Chondrocyte (in vitro differentiated cells): ENCODE results near the gene HACD2. TPM values are rescaled to one million over a fixed set of nuclear protein-coding genes. Genes with fewer than 3 reads are reported as not detected.

Experiments
- DNase-seq: peaks from one replicate; pipeline ENCODE4 v3.0.0; 2021; ENCODE audit warnings: mixed read lengths, low spot score
- H3K27ac Mint-ChIP-seq: one replicate; pipeline ENCODE4 v1.8.0; 2021; ENCODE audit warnings: mild to moderate bottlenecking, moderate library complexity, mixed read lengths; ENCODE audit not compliant: unreplicated experiment
- H3K27me3 Mint-ChIP-seq: 2 replicates; pipeline ENCODE4 v1.8.0; 2021; ENCODE audit warnings: low read depth, mixed read lengths
- H3K36me3 Mint-ChIP-seq: 2 replicates; pipeline ENCODE4 v1.8.0; 2021; ENCODE audit warnings: low read depth, mixed read lengths
- H3K4me1 Mint-ChIP-seq: 2 replicates; pipeline ENCODE4 v1.8.0; 2021; ENCODE audit warnings: low read depth, mild to moderate bottlenecking, mixed read lengths
- H3K4me3 Mint-ChIP-seq: one replicate; pipeline ENCODE4 v1.8.0; 2021; ENCODE audit warnings: mild to moderate bottlenecking, moderate library complexity, mixed read lengths; ENCODE audit not compliant: unreplicated experiment
- H3K9me3 Mint-ChIP-seq: 2 replicates; pipeline ENCODE4 v1.8.0; 2021; ENCODE audit warnings: low read depth, mixed read lengths
- CTCF ChIP-seq: fragments of 200-600 bp; sonication (generic); IDR thresholded peaks from 2 replicates; pipeline ENCODE4 v1.5.0; 2021; ENCODE audit warnings: antibody characterized with exemption, mild to moderate bottlenecking, moderate library complexity
- total RNA-seq: library from RNA; stranded (reverse); gene quantifications from 3 replicates; pipeline ENCODE4 v1.2.1, GENCODE V29; 2021

The HACD2 gene
- total RNA-seq, 1 donor from 2014 or later = 79.0 TPM

GRCh38 chr3:123458255-123458654 is 126.6 kb downstream of the HACD2 start:
- no peak for TF ChIP-seq CTCF
- Mint-ChIP-seq H3K4me1 (no peaks in the 10 kb centered on the region), H3K9me3 (no peaks in the 10 kb centered on the region), H3K36me3 (no peaks in the 10 kb centered on the region), H3K27ac (no peak overlapping the region), H3K27me3 (peaks cover 54% of the 10 kb centered on the region), H3K4me3 (no peak overlapping the region)
- no peak for DNase-seq

GRCh38 chr3:123457841-123458240 is 127.0 kb downstream of the HACD2 start:
- Mint-ChIP-seq H3K36me3 (no peaks in the 10 kb centered on the region), H3K4me1 (no peaks in the 10 kb centered on the region), H3K9me3 (no peaks in the 10 kb centered on the region), H3K27ac (no peak overlapping the region), H3K4me3 (no peak overlapping the region), H3K27me3 (peaks cover 52% of the 10 kb centered on the region)
- TF ChIP-seq CTCF = no peak
- no peak for DNase-seq

GRCh38 chr3:123453675-123454074 is 131.2 kb downstream of the HACD2 start:
- Mint-ChIP-seq H3K27me3 (peaks cover 38% of the 10 kb centered on the region), H3K9me3 (no peaks in the 10 kb centered on the region), H3K4me1 (no peaks in the 10 kb centered on the region), H3K36me3 (no peaks in the 10 kb centered on the region), H3K4me3 (no peak overlapping the region), H3K27ac (no peak overlapping the region)
- DNase-seq = no peak
- TF ChIP-seq CTCF = no peak

- H3K27ac Mint-ChIP-seq = no peak overlapping the region
- no peak for TF ChIP-seq CTCF
- H3K9me3 Mint-ChIP-seq = no peaks in the 10 kb centered on the region
- DNase-seq = no peak
- H3K36me3 Mint-ChIP-seq = no peaks in the 10 kb centered on the region
- H3K27me3 Mint-ChIP-seq = peaks cover 33% of the 10 kb centered on the region
- no peak overlapping the region for H3K4me3 Mint-ChIP-seq
- H3K4me1 Mint-ChIP-seq = peaks cover 9% of the 10 kb centered on the region
These were observed 133.7 kb downstream of the HACD2 start for GRCh38 chr3:123451186-123451585.

GRCh38 chr3:123449997-123450604 is 134.8 kb downstream of the HACD2 start:
- Mint-ChIP-seq H3K4me3 (peak overlapping the region; percentile 71), H3K9me3 (no peaks in the 10 kb centered on the region), H3K27me3 (peaks cover 32% of the 10 kb centered on the region), H3K4me1 (peaks cover 17% of the 10 kb centered on the region), H3K27ac (no peak overlapping the region), H3K36me3 (no peaks in the 10 kb centered on the region)
- DNase-seq = no peak
- TF ChIP-seq CTCF = no peak
